GM12874 (cell line): ENCODE measurements around the gene CYP19A1.

Experiments used
- TF ChIP-seq, protein P1 (sequence below): IDR thresholded peaks from 2 replicates; pipeline ENCODE4 v1.5.1; 2011; ENCODE audit warnings: low read depth, mild to moderate bottlenecking, control low read depth, low read length, moderate library complexity; ENCODE audit not compliant: insufficient read depth

The CYP19A1 gene

DNA sequence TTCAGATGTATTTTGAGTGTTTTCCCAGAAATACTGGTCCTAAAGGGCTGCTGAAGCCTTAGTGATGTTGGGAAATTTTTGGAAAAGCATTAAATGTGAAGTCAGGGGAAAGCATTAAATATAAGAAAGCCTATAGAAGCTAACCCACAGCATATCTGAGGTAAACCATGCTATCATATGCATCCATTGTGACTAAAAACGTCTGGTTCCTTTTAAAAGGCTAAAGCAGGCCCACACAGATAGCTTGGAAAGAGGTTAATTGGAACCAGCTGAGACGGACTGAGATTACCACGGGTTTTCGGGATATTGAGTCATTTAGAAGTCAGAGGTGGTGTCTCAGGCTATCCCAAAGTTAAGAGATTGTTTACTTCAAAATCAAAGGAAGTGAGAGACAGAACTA is 78.2 kb downstream of the CYP19A1 start:
- TF ChIP-seq, protein P1, sequence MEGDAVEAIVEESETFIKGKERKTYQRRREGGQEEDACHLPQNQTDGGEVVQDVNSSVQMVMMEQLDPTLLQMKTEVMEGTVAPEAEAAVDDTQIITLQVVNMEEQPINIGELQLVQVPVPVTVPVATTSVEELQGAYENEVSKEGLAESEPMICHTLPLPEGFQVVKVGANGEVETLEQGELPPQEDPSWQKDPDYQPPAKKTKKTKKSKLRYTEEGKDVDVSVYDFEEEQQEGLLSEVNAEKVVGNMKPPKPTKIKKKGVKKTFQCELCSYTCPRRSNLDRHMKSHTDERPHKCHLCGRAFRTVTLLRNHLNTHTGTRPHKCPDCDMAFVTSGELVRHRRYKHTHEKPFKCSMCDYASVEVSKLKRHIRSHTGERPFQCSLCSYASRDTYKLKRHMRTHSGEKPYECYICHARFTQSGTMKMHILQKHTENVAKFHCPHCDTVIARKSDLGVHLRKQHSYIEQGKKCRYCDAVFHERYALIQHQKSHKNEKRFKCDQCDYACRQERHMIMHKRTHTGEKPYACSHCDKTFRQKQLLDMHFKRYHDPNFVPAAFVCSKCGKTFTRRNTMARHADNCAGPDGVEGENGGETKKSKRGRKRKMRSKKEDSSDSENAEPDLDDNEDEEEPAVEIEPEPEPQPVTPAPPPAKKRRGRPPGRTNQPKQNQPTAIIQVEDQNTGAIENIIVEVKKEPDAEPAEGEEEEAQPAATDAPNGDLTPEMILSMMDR: no peak

DNA sequence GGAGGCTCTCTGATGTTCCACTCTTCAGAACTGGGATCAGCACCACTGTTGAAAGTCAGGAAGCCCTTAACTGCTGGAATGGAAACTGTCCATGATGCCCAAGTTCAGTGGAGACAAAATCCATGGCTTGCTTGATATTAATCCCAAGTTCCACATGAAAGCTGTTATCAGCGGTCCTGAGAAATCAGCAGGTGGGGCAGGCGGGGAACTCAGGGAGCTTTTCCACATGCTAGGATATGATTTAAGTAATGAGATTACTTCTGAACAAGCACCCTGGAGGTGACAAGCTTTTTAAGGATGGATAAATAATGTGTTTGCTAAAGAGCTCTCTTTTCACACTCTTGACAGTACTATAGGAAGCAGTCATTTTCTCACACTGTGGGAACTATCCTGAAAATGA is 82.9 kb downstream of the CYP19A1 start:
- TF ChIP-seq, protein P1: no peak

DNA sequence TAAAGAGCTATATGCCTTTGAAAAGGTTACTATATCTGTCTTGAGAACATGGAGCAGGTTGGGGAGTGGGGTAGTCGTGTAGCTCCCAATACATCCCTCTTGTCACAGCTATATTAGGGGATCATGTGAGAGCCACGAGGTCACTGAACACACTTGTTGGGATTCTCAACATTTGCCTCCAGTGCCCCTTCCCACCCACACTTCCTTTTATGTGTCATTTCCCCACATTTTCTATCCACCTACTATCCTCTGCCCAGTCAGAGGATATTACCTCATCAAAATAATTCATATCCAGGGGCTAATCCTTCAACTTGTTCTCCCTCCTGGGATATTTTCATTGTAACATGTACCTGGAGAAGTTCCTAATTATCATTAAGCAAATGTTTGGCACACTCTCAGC is 85.0 kb downstream of the CYP19A1 start:
- TF ChIP-seq, protein P1: no peak

DNA sequence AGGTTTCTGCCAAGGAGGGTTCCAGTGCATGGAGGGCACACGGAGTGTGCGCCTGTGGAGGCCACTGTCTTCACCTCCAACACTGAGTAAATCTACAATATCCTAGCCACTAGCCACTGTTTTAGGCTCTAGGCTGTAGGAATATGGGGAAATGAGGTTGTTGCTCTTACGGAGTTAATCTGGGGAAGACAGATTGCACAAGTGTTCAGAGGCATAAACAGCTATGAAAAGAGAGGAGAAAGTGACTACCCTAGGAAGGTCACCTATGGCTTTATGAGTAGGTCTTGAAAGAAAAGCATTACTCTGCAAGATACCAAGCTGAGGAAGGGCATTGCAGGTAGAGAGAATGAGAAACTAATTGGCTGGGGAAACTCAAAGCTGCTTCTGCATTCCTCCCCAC is 85.7 kb downstream of the CYP19A1 start:
- TF ChIP-seq, protein P1: no peak

DNA sequence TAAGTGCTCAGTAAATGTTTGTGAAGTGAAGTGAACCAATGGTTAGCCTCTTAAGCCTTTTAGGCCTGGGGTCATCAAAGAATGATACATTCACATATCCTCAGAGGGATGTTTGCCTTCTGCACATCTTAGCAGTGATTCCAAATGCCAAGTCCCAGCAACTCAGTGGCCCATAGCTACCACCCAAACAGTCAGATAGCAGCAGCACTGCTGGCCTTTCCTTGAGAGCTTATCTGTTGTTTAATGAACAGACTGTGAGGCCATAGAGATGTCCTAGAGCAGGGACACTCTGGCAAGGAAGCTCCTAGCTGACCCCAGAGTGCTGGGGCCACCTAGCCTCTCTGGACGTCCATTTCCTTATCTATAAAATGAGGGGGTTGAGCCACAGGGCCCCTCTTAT is 86.8 kb downstream of the CYP19A1 start:
- TF ChIP-seq, protein P1: no peak

DNA sequence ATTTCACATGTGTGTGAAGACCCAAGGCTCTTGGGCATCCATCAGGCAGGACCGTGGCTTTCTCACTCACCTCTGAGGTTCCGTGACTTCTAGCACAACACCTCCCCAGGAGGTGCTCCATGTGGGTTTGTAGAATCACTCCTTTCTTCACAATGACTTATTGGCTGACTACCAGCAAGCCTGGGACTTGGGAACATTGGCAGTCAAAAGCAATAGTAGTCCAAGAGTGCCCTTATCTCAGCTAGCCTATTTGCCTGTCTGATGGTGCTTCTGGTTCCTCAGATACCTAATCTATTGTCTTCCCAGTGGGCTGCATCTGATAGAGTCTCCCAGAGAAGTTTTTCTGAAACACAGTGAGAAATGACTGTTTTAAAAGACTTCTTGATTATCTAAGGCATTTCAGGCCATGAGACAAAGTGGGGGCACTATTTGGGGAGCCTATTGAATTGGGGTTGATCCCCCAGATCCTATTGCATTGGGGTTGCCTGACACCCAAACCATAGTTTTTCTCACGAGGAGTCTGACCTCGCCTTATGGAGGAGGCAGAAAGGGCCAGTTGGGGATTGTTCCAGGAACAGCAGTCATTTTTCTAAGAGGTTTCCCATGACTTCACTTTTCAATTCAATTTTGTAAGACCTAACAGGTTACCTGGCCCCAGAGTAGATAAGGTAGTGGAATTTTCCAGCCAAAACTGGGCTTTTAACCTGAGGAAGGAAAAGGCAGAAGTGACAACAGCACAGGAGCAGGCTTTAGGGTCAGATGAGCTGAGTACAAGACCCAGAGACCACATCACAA is 88.0 kb downstream of the CYP19A1 start:
- TF ChIP-seq, protein P1: no peak

DNA sequence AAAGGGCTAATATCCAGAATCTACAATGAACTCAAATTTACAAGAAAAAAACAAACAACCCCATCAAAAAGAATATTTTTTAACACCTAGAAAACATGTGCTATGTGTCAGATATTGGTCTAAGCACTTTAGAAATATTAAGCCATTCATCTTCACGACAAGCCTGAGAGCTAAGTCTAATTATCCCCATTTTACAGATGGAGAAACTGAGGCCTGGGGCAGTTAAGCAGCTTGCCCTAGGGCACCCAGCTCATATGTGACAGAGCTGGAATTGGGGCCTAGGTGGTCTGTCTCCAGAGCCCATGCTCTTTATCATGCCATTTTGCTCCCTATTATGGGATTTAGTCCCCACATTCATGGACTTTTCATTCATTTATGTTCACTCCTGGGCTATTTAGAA is 92.8 kb downstream of the CYP19A1 start:
- TF ChIP-seq, protein P1: no peak
